Stimulated activated CD4-positive, alpha-beta T cell treated with anti-CD3 and anti-CD28 coated beads, Interleukin-1b, Interleukin-23, amount 100 ng/mL, for 1 hour (primary cell): Measurements from ENCODE around the gene NACC2.
A peak's percentile ranks its signal among the peaks of the same experiment; 100 is the strongest.

Experiments used
- DNase-seq, 2 donors: peaks; one replicate each; pipeline ENCODE4 v3.0.0-alpha.2; 2020; ENCODE audit warnings: low read depth in 2 of 2

NACC2 gene

DNA sequence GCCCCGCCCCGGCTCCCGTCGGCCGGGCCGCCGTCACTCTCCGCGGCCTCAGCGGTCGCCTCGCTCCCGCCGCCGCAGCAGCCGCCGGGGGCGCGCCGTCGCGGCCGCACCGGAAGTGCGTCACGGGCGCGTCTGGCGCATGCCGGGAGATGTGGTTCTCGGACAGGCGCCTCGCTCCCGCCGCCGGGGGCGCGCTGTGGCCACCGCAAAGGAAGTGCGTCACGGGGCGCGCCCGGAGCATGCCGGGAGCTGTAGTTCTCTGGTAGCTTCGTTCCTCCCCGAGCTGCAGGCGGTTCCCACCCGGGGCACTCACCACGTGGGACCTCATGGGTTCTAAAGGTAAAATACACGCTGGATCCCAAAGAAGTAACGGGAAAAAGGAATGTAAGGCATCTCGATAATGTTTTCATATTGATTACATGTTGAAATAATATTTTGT lies 133.8 kb downstream of the NACC2 start, which contains the start of gene UBAC1:
Gene UBAC1, minus strand, starts transcription at position 97 of the 439 bp plus-strand sequence. CDS start 211 bp downstream, outside the sequence.
- DNase-seq: peak; percentile 85 to 91

DNA sequence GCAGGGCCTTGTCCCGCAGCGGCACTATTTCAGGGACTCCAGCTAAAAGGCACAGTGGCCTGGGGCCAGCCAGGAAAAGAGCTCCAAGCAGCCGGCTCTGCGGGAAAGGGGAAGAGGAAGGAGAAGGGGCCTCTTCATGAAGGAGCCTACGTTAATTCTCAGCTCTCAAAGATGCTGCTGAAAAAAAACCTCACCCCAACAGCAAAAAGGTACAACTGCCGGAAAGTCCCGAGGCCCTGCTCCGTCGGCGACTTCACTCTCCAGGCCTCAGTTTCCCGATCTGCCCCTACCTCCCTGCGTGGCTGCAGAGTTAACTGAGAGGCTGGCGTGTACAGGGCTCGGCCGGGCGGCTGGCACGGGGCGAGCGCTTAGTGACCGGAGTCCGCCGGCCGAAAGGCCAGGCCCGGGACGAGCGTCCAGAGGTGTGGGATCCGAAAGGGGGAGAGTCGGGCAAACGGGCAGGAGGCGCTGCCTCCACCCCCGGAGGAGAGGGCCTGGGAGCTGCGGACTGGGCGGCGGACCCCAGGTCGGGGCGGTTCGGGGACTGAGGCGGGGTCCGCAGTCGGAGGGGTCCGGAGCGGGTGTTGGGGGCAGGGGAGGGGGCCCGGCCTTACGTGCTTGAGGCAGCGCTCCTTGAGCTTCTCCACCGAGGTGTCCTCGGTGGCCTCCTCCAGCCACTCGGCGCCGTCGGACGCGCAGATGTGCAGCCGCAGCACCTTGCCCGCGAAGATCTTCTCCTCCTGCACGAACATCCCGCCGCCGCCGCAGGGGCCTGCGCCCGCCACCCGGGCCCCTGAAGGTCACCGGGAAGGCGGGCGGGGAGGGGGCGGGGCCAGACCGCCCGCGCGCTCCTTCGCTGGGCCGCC lies 134.4 kb downstream of the NACC2 start:
- DNase-seq: no peak

DNA sequence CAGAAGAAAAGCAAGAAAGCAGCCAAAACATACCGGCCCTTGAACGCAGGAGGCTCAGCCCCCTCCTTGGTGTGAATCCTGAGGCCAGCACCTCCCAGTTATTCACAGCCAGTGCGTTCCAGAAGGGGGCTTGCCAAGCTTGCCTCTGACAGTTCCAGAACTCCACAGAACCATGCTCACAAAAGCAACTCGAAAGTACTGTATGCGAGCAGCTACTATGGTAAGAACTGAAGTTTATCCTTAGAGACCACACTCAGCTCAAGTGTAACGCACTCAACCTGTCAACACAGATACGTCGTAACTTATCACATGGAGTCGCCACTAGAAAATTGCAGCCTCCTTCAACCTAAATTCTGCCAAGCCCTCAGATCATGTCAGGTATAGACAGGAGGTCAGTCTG lies 135.3 kb downstream of the NACC2 start:
- DNase-seq: no peak

DNA sequence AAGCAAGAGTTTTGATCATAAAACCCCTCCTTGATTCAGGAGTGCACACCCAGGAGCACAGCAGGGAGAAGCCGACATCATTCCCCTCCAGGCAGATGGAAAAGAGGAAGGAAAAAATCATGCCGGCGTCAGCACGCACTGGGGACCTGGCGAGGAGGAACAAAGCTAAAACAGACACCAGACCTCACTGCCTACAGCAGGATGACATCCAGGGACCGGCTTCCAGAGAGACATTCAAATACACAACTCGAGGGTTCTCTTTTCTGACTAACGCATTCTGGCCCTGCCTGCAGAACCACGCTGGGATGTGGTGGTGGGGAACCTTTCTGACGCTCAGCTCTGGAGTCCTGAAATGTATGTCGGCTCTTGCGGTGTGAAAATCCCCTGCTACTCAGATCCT lies 136.6 kb downstream of the NACC2 start:
- no peak for DNase-seq

DNA sequence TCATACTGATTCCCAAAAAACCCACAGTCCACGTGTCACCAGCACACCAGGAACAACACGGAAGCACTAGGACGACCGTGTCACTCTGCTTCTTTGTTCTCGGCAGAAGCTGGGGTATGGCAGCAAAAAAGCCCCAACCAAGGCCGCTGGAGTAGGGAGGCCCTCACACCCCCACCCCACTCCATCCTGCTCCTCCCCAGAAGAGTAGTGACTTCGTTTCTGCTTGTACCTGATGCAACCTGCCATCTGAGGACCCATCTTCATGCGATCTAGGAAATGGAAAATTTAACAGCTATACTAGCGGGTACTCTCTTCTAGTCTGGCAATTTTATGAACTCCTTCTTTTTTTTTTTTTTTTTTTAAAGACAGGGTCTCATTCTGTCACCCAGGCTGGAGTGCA lies 137.7 kb downstream of the NACC2 start:
- no peak for DNase-seq

DNA sequence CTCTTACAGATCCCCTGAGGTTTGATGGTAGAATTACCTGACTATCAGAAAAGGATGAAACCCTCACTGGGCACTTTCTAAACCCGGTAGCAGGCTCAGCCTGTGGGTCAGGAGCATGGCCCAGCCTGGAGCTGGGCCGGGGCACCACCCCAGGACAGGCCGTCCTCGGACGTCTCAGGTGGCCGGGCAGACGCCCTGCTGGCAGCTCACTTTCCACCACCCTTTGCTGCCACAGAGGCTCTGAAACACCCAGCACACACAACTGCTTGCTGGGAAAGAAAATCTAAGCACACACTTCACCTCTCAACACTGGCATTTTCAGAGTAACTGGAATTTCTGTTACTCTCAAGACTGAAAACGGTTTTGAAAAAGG lies 138.3 kb downstream of the NACC2 start:
- no peak for DNase-seq
